DMS53 (cell line): ENCODE data around the gene FANCC.

Source experiments
- DNase-seq: peaks from one replicate; lab custom pipeline; 2025; lab: John Stamatoyannopoulos, UW

The FANCC gene

GRCh38 chr9:95189251-95190098, 128.0 kb downstream of the FANCC start:
- DNase-seq, result no peak

DNA sequence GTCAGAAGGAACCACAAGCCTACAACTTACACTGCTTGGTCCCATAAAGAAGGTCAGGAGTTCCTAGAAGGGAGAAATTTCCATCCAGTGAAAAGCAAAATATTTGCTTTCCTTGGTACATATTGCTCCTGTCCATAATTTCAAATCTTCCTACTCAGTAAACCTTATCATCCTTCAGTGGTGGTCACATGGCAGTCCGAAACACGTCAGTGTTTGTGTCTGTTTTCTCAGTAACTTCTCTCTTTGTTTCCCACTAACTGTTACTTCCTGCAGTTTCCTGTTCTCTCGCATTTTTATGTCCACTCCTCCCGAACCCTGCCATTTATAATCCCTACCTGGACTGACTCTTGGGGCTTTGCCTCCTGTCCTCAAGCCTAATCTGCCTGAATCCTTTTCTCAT, 129.1 kb downstream of the FANCC start:
- no peak for DNase-seq

GRCh38 chr9:95185956-95186355, 131.6 kb downstream of the FANCC start:
- no peak for DNase-seq

GRCh38 chr9:95182854-95183563, 134.5 kb downstream of the FANCC start:
- no peak for DNase-seq

- no peak for DNase-seq
These were observed 135.7 kb downstream of the FANCC start for GRCh38 chr9:95181835-95182234.

- DNase-seq, result peak; percentile 18
These were observed 136.2 kb downstream of the FANCC start for GRCh38 chr9:95181226-95181818.

- DNase-seq, result no peak
These were observed 139.9 kb downstream of the FANCC start for GRCh38 chr9:95177617-95178016.

DNA sequence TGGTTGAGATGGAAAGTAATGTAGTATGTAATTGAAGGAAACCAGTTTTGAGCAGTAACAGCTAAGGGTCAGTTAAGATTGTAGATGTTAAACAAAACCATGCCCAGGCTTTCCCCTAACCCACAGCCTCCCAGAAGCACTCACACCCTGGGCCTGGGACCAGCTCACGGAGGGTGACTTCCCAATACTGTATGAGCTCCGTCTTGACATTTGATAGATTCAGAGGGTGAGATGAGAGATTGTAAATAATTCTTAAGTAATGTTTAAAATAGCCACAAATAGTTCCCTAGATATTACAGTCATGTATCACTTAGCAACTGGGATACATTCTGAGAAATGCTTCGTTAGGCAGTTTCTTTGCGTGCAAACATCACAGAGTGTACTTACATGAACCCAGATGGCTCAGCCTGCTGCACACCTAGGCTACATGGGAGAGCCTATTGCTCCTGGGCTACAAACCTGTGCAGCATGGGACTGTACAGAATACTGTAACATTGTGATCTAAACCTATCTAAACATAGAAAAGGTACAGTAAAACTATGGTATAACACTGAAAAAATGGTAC, 140.7 kb downstream of the FANCC start:
- no peak for DNase-seq

DNA sequence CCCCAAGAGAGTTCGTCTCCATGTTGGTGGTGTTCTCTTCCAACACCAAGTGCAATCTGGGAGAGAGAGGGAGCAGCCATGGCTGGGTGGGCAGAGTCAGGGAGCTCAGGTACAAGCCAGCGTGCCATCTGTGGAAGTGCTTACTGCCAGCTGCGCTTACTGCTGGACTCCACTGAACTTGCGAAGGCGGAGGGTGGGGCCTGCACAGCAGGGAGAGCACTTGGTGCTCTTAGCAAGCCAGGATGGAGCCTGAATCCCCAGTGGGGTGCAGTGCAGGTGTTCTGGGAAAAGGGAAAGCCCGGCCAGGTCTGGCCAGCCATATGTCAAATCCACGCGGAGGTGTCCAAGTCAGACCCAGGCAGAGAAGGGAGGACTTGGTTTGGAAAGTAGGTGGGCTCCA, 142.0 kb downstream of the FANCC start:
- DNase-seq, result no peak

DNA sequence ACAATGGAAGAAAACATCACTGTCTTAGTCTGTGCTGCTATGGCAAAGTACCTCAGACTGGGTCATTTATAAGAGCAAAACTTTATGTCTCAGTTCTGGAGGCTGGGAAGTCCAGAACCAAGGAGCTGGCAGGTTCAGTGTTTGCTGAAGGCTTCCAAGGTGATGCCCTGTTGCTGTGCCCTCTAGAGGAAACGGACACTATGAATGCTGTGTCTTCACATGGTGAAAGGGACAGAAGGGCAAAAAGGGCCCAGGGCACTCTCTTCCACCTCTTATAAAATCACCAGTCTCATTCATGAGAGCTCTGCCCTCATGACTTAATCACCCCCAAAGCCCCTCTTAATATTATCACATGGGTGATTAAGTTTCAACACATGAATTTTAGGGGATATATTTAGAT, 143.5 kb downstream of the FANCC start:
- no peak for DNase-seq

- DNase-seq, result no peak
These were observed 145.9 kb downstream of the FANCC start for GRCh38 chr9:95171596-95171995.

DNA sequence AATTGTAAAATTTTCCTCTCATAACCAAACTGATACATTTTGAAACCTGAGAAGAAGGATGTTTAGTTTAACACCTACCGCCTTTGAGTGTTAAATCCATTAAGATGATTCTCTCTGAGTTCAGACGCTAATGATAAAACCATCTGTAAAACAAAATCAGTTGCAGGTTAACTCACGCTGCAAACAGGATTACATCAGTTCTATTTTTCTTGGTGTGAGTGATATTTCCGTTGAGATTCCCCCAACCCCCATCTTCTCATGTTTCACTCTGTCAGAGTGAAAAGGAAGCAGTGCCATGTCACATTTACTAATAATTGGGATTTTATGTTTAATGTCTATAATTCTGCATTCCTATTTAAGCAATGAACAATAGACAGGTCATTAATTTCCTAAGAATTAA, 146.5 kb downstream of the FANCC start:
- DNase-seq, result peak; percentile 73

DNA sequence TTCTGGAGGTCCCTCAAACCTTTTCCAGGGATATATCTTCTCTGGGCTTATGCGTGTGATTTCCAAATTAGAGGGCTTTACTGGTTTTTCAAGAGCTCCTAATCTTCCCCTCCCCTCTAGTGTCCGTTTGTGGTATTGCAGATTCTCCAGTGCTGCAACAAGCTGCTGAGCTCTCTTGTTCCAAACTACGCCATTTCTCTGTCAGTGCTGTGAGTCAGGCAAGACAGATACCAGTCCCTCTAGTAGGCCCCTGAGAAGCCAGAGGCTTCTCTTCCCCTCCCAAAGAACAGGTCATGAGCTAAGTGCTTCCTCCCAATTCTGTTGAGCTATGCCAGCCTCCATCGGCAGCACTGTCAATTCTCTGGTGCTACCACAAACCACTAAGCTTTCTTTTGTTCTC, 149.5 kb downstream of the FANCC start:
- peak; percentile 83 for DNase-seq

- no peak for DNase-seq
These were observed 152.5 kb downstream of the FANCC start for GRCh38 chr9:95165004-95165403.

DNA sequence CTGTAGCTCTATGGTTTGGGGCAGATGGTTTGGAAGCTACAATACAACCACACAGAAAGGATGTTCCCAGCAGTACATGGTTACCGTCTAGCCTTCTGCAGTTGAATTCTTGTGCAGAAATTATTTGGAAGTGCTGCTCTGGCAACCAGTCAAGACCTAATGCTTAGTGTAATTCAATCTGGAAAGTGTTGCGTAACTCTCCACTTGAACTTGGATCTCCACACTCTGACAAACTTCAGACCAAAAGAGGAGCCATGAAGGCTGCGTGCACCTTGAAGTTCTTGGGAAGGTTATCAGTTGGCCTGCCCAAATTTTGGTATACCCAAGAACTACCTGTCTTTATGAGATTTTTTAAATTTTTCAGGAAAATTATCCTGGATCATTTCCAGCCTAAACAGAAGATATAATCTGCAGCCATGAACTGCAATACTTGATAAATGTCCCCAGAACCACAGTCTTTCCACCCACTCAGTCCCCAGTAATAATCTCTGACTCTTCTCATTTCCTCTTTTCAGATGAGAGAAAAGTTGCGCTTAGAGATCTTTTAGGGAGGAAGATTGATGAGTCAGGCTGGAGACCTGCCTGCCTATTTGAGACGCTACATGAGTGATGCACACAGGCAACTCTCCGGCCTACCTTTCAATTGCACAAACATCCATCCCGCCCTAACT, 159.9 kb downstream of the FANCC start:
- peak; percentile 72 for DNase-seq

DNA sequence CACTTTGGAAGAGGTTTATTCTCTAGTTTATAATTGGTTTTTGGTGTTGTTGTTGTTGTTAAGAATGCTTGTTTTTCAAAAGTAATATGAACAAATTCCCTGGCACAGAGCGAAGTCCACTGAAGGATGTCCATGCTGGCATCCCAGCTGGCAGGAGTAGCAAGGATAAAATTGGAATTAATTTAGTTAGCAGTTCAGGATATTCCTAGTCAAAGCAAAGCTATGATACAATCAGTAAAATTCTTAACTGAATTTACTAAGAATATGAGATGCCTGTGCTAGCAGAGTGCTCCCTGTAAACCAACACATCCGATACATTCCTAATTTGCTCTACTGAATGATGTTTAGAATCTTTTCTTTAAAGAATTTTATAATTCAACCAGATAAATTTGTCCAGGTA, 161.4 kb downstream of the FANCC start:
- DNase-seq, result no peak

- no peak for DNase-seq
These were observed 162.3 kb downstream of the FANCC start for GRCh38 chr9:95155220-95155619.

- DNase-seq, result peak; percentile 92
These were observed 166.6 kb downstream of the FANCC start for GRCh38 chr9:95150903-95151302.

DNA sequence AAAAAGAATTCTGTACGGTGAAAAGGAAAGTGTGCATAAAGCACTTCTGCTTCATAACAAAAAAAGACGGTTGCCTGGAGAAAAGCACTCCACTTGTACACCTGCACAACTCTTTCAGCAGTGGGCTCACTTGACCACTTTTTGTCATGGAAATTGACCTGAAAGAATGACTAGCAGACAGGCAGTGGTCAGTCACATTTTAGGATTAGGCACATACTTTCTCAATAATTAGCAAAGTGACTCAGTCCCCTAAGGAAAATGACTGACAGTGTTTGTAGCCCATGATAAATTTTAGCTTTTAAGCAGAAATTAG, 169.3 kb downstream of the FANCC start:
- DNase-seq, result no peak

GRCh38 chr9:95147452-95148207, 169.9 kb downstream of the FANCC start:
- DNase-seq, result no peak
